Astrocyte (in vitro differentiated cells and primary cell): Measurements from ENCODE around the gene GNS. TPM values are rescaled to one million over a fixed set of nuclear protein-coding genes. Genes with fewer than 3 reads are reported as not detected.

Experiments
- DNase-seq: peaks from one replicate; pipeline ENCODE4 v3.0.0-alpha.2; 2010; ENCODE audit warnings: low read depth
- FAIRE-seq: peaks from 2 replicates; lab custom pipeline; 2011; peaks lifted over from hg19 to GRCh38; lab: Jason Lieb, UNC
- H2AFZ ChIP-seq: 2 replicates; pipeline ENCODE4 v1.6.0; 2012; ENCODE audit warnings: low read depth, low read length, inconsistent platforms
- H3K27ac ChIP-seq: 2 replicates; pipeline ENCODE4 v1.5.1; 2011; ENCODE audit warnings: low read depth, low read length, inconsistent platforms
- H3K27me3 ChIP-seq: 2 replicates; pipeline ENCODE4 v1.6.0; 2011; ENCODE audit warnings: low read length, inconsistent platforms; ENCODE audit not compliant: insufficient read depth
- H3K36me3 ChIP-seq: 2 replicates; pipeline ENCODE4 v1.5.1; 2011; ENCODE audit warnings: low read length, inconsistent platforms; ENCODE audit not compliant: insufficient read depth
- H3K4me1 ChIP-seq: 2 replicates; pipeline ENCODE4 v1.5.1; 2011; ENCODE audit warnings: low read length, inconsistent platforms; ENCODE audit not compliant: insufficient read depth
- H3K4me2 ChIP-seq: 2 replicates; pipeline ENCODE4 v1.6.0; 2012; ENCODE audit warnings: low read length, inconsistent platforms
- H3K4me3 ChIP-seq: 2 replicates; pipeline ENCODE4 v1.5.1; 2011; ENCODE audit warnings: low read depth, mild to moderate bottlenecking, low read length, inconsistent platforms; ENCODE audit not compliant: insufficient read depth
- H3K79me2 ChIP-seq: 2 replicates; pipeline ENCODE4 v1.6.0; 2012; ENCODE audit warnings: mild to moderate bottlenecking, low read length, inconsistent platforms; ENCODE audit not compliant: insufficient read depth
- H3K9ac ChIP-seq: 2 replicates; pipeline ENCODE4 v1.6.0; 2012; ENCODE audit warnings: mild to moderate bottlenecking, low read length, inconsistent platforms
- H3K9me3 ChIP-seq: 2 replicates; pipeline ENCODE4 v1.5.1; 2012; ENCODE audit warnings: low read depth, mild to moderate bottlenecking, low read length, inconsistent platforms; ENCODE audit not compliant: insufficient read depth
- H4K20me1 ChIP-seq: 2 replicates; pipeline ENCODE4 v1.6.0; 2012; ENCODE audit warnings: low read length, inconsistent platforms; ENCODE audit not compliant: insufficient read depth
- H3K27ac Mint-ChIP-seq: one replicate; pipeline ENCODE4 v1.8.0; 2021; ENCODE audit warnings: mild to moderate bottlenecking, mixed read lengths; ENCODE audit not compliant: unreplicated experiment
- H3K27me3 Mint-ChIP-seq: one replicate; pipeline ENCODE4 v1.8.0; 2021; ENCODE audit warnings: low read depth, mixed read lengths; ENCODE audit not compliant: unreplicated experiment
- H3K36me3 Mint-ChIP-seq: one replicate; pipeline ENCODE4 v1.8.0; 2021; ENCODE audit warnings: low read depth, mixed read lengths; ENCODE audit not compliant: unreplicated experiment
- H3K4me1 Mint-ChIP-seq: one replicate; pipeline ENCODE4 v1.8.0; 2021; ENCODE audit warnings: low read depth, mixed read lengths; ENCODE audit not compliant: unreplicated experiment
- H3K4me3 Mint-ChIP-seq: one replicate; pipeline ENCODE4 v1.8.0; 2021; ENCODE audit warnings: mild to moderate bottlenecking, moderate library complexity, mixed read lengths; ENCODE audit not compliant: unreplicated experiment
- H3K9me3 Mint-ChIP-seq: one replicate; pipeline ENCODE4 v1.8.0; 2021; ENCODE audit warnings: mild to moderate bottlenecking, mixed read lengths; ENCODE audit not compliant: unreplicated experiment
- CTCF ChIP-seq: IDR thresholded peaks from 2 replicates; pipeline ENCODE4 v1.5.1; 2011; ENCODE audit warnings: low read depth, mild to moderate bottlenecking, inconsistent platforms, low read length, moderate library complexity; ENCODE audit not compliant: insufficient read depth
- EZH2 ChIP-seq: IDR thresholded peaks from 2 replicates; pipeline ENCODE4 v1.6.1; 2012; ENCODE audit warnings: mild to moderate bottlenecking, low read length, inconsistent platforms; ENCODE audit not compliant: insufficient read depth
- total RNA-seq: library from RNA; stranded (reverse); gene quantifications from 2 replicates; pipeline ENCODE4 v1.2.1, GENCODE V29; 2021

The GNS gene
- total RNA-seq, 1 donor from 2014 or later = 109 TPM

GRCh38 chr12:64773386-64773785 is 14.2 kb upstream of the GNS start:
- no peaks in the 10 kb centered on the region for H3K36me3 ChIP-seq
- no peak overlapping the region for H3K4me3 ChIP-seq
- TF ChIP-seq EZH2 (no peak), CTCF (no peak)
- peaks cover 21% of the 10 kb centered on the region for H3K9me3 Mint-ChIP-seq
- H3K9ac ChIP-seq = no peak overlapping the region
- H3K4me3 Mint-ChIP-seq = no peak overlapping the region
- H2AFZ ChIP-seq = no peak overlapping the region
- H4K20me1 ChIP-seq = no peaks in the 10 kb centered on the region
- no peaks in the 10 kb centered on the region for H3K4me1 Mint-ChIP-seq
- no peak overlapping the region for H3K27ac Mint-ChIP-seq
- peaks cover 4% of the 10 kb centered on the region for H3K27me3 Mint-ChIP-seq
- no peaks in the 10 kb centered on the region for H3K4me1 ChIP-seq
- peaks cover 10% of the 10 kb centered on the region for H3K9me3 ChIP-seq
- H3K27me3 ChIP-seq = peaks cover 11% of the 10 kb centered on the region
- DNase-seq (no peak), FAIRE-seq (no peak)
- H3K27ac ChIP-seq = no peak overlapping the region
- H3K79me2 ChIP-seq = no peaks in the 10 kb centered on the region
- peaks cover 2% of the 10 kb centered on the region for H3K36me3 Mint-ChIP-seq
- H3K4me2 ChIP-seq = no peak overlapping the region

DNA sequence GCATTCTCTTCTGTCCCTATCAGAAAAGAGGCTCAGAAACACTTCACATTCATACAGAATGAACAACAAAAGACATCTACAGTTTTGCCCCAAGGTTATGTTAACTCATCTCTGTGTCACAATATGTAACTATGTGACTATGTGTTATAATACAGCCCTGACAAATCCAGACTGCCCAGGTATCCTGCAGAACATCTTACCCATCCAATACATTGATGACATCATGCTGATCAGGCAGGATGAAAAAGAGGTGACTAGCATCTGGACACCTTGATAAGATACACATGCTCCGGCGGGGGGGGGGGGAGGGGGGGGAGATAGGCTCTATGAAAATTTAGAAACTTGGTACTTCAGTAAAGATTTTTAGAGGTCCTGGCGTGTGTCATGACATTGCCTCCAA is 8.3 kb upstream of the GNS start:
- Histone ChIP-seq H4K20me1 (no peaks in the 10 kb centered on the region), H3K79me2 (no peaks in the 10 kb centered on the region), H3K9me3 (no peaks in the 10 kb centered on the region), H3K27ac (no peak overlapping the region), H3K4me1 (no peaks in the 10 kb centered on the region), H3K27me3 (no peaks in the 10 kb centered on the region), H3K36me3 (no peaks in the 10 kb centered on the region), H3K4me3 (no peak overlapping the region), H3K4me2 (no peak overlapping the region), H3K9ac (no peak overlapping the region), H2AFZ (no peak overlapping the region)
- TF ChIP-seq EZH2 (no peak), CTCF (no peak)
- Mint-ChIP-seq H3K9me3 (peaks cover 2% of the 10 kb centered on the region), H3K4me1 (no peaks in the 10 kb centered on the region), H3K36me3 (no peaks in the 10 kb centered on the region), H3K27ac (no peak overlapping the region), H3K4me3 (no peak overlapping the region), H3K27me3 (peaks cover 4% of the 10 kb centered on the region)
- DNase-seq = no peak
- no peak for FAIRE-seq

DNA sequence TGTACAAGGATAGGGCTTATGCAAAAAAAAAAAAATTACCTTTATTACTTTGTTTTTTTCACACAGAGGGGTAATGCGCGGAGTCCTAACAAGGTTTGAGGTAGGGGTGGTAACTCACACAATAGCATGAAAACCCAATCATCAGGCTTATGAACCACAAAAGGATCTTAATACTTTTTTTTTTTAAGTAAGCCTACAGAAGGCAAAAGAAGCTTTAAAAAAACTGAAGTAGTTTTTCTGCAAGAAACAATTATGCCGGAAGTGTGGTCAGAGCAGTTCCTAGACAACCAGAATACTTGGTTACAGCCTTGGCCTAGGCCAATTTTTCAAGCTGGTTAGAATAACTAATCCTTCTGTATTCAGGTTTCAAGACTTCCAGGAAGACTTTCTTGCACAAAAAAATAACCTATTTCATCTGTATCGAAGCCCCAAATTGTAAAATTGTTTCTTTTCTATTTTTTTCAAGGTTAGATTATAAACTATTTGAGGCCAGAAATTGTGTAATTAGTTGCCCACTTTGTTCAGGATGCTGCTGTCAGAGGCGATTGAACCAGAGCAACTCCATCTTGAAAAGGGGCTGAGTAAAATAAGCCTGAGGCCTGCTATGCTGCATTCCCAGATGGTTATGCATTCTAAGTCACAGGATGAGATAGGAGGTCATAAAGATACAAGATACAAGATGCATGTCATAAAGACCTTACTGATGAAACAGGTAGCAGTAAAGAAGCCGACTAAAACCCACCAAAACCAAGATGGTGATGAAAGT is 1.8 kb upstream of the GNS start:
- Histone ChIP-seq H3K4me2 (no peak overlapping the region), H3K4me3 (no peak overlapping the region), H3K27me3 (no peaks in the 10 kb centered on the region), H3K36me3 (no peaks in the 10 kb centered on the region), H3K27ac (no peak overlapping the region), H2AFZ (no peak overlapping the region), H3K4me1 (peaks cover 4% of the 10 kb centered on the region), H3K9me3 (no peaks in the 10 kb centered on the region), H3K79me2 (peaks cover 11% of the 10 kb centered on the region), H3K9ac (no peak overlapping the region), H4K20me1 (no peaks in the 10 kb centered on the region)
- Mint-ChIP-seq H3K4me1 (peaks cover 7% of the 10 kb centered on the region), H3K9me3 (no peaks in the 10 kb centered on the region), H3K27ac (no peak overlapping the region), H3K27me3 (no peaks in the 10 kb centered on the region), H3K36me3 (no peaks in the 10 kb centered on the region), H3K4me3 (no peak overlapping the region)
- TF ChIP-seq CTCF = no peak
- no peak for TF ChIP-seq EZH2
- no peak for DNase-seq
- no peak for FAIRE-seq
